ENCODE measurements around the gene L3HYPDH.

Gene L3HYPDH

GRCh38 chr14:59503256-59503655, 19.0 kb upstream of the L3HYPDH start:
- no peaks in the 10 kb centered on the region for H3K27me3 ChIP-seq (ENCODE audit: control insufficient read depth, insufficient read depth, low read length)
- peaks cover 26% of the 10 kb centered on the region for H3K36me3 ChIP-seq (ENCODE audit: control insufficient read depth, low read depth, low read length)
- H3K27ac ChIP-seq (ENCODE audit: low read length): no peak overlapping the region
- no peak overlapping the region for H3K9ac ChIP-seq (ENCODE audit: low read length)
- no peaks in the 10 kb centered on the region for H3K4me1 ChIP-seq (ENCODE audit: control insufficient read depth, low read depth, low read length)
- H3K4me3 ChIP-seq (ENCODE audit: low read length): no peak overlapping the region
- no peaks in the 10 kb centered on the region for H3K9me3 ChIP-seq (ENCODE audit: control insufficient read depth, low read depth, low read length)

GRCh38 chr14:59500732-59501131, 16.5 kb upstream of the L3HYPDH start:
- no peak overlapping the region for H3K9ac ChIP-seq (ENCODE audit: low read length)
- no peak overlapping the region for H3K27ac ChIP-seq (ENCODE audit: low read length)
- H3K36me3 ChIP-seq (ENCODE audit: control insufficient read depth, low read depth, low read length): peaks cover 43% of the 10 kb centered on the region
- no peaks in the 10 kb centered on the region for H3K27me3 ChIP-seq (ENCODE audit: control insufficient read depth, insufficient read depth, low read length)
- H3K4me3 ChIP-seq (ENCODE audit: low read length): no peak overlapping the region
- H3K9me3 ChIP-seq (ENCODE audit: control insufficient read depth, low read depth, low read length): no peaks in the 10 kb centered on the region
- no peaks in the 10 kb centered on the region for H3K4me1 ChIP-seq (ENCODE audit: control insufficient read depth, low read depth, low read length)

GRCh38 chr14:59492384-59492783, 8.2 kb upstream of the L3HYPDH start:
- H3K4me3 ChIP-seq (ENCODE audit: low read length): no peak overlapping the region
- no peak overlapping the region for H3K9ac ChIP-seq (ENCODE audit: low read length)
- H3K36me3 ChIP-seq (ENCODE audit: control insufficient read depth, low read depth, low read length): peaks cover 74% of the 10 kb centered on the region
- H3K27ac ChIP-seq (ENCODE audit: low read length): no peak overlapping the region
- no peaks in the 10 kb centered on the region for H3K27me3 ChIP-seq (ENCODE audit: control insufficient read depth, insufficient read depth, low read length)
- no peaks in the 10 kb centered on the region for H3K4me1 ChIP-seq (ENCODE audit: control insufficient read depth, low read depth, low read length)
- no peaks in the 10 kb centered on the region for H3K9me3 ChIP-seq (ENCODE audit: control insufficient read depth, low read depth, low read length)

- peaks cover 63% of the 10 kb centered on the region for H3K36me3 ChIP-seq (ENCODE audit: control insufficient read depth, low read depth, low read length)
Measured at GRCh38 chr14:59490756-59491155, 6.5 kb upstream of the L3HYPDH start.

GRCh38 chr14:59484639-59485175, 499 bp upstream of the L3HYPDH start:
- peak overlapping the region; percentile 85 for H3K9ac ChIP-seq (ENCODE audit: low read length)
- peak overlapping the region; percentile 82 for H3K4me3 ChIP-seq (ENCODE audit: low read length)
- H3K4me1 ChIP-seq (ENCODE audit: control insufficient read depth, low read depth, low read length): peaks cover 14% of the 10 kb centered on the region
- H3K9me3 ChIP-seq (ENCODE audit: control insufficient read depth, low read depth, low read length): no peaks in the 10 kb centered on the region
- H3K27ac ChIP-seq (ENCODE audit: low read length): peak overlapping the region; percentile 76
- no peaks in the 10 kb centered on the region for H3K27me3 ChIP-seq (ENCODE audit: control insufficient read depth, insufficient read depth, low read length)
- H3K36me3 ChIP-seq (ENCODE audit: control insufficient read depth, low read depth, low read length): peaks cover 21% of the 10 kb centered on the region

More at GRCh38 chr14:59490756-59491155, 6.5 kb upstream of the L3HYPDH start:
- Histone ChIP-seq H3K9me3 (ENCODE audit: control insufficient read depth, low read depth, low read length) (no peaks in the 10 kb centered on the region), H3K4me1 (ENCODE audit: control insufficient read depth, low read depth, low read length) (no peaks in the 10 kb centered on the region), H3K27ac (ENCODE audit: low read length) (no peak overlapping the region), H3K9ac (ENCODE audit: low read length) (no peak overlapping the region), H3K27me3 (ENCODE audit: control insufficient read depth, insufficient read depth, low read length) (no peaks in the 10 kb centered on the region), H3K4me3 (ENCODE audit: low read length) (no peak overlapping the region)

- Histone ChIP-seq H3K27me3 (ENCODE audit: control insufficient read depth, insufficient read depth, low read length) (no peaks in the 10 kb centered on the region), H3K4me3 (ENCODE audit: low read length) (peak overlapping the region; percentile 82), H3K27ac (ENCODE audit: low read length) (peak overlapping the region; percentile 57)
Measured at GRCh38 chr14:59483363-59483762, 845 bp downstream of the L3HYPDH start.

GRCh38 chr14:59482541-59483331, 1.5 kb downstream of the L3HYPDH start:
- no peaks in the 10 kb centered on the region for H3K27me3 ChIP-seq (ENCODE audit: control insufficient read depth, insufficient read depth, low read length)
- H3K9ac ChIP-seq (ENCODE audit: low read length): peak overlapping the region; percentile 85
- H3K4me3 ChIP-seq (ENCODE audit: low read length): peak overlapping the region; percentile 82
- no peak overlapping the region for H3K27ac ChIP-seq (ENCODE audit: low read length)
- peaks cover 14% of the 10 kb centered on the region for H3K4me1 ChIP-seq (ENCODE audit: control insufficient read depth, low read depth, low read length)
- peaks cover 12% of the 10 kb centered on the region for H3K36me3 ChIP-seq (ENCODE audit: control insufficient read depth, low read depth, low read length)
- no peaks in the 10 kb centered on the region for H3K9me3 ChIP-seq (ENCODE audit: control insufficient read depth, low read depth, low read length)

More at GRCh38 chr14:59483363-59483762, 845 bp downstream of the L3HYPDH start:
- Histone ChIP-seq H3K4me1 (ENCODE audit: control insufficient read depth, low read depth, low read length) (peaks cover 14% of the 10 kb centered on the region), H3K36me3 (ENCODE audit: control insufficient read depth, low read depth, low read length) (peaks cover 17% of the 10 kb centered on the region), H3K9me3 (ENCODE audit: control insufficient read depth, low read depth, low read length) (no peaks in the 10 kb centered on the region), H3K9ac (ENCODE audit: low read length) (peak overlapping the region; percentile 85)

- Histone ChIP-seq H3K27me3 (ENCODE audit: control insufficient read depth, insufficient read depth, low read length) (no peaks in the 10 kb centered on the region), H3K9ac (ENCODE audit: low read length) (no peak overlapping the region), H3K4me1 (ENCODE audit: control insufficient read depth, low read depth, low read length) (peaks cover 14% of the 10 kb centered on the region), H3K4me3 (ENCODE audit: low read length) (peak overlapping the region; percentile 82), H3K36me3 (ENCODE audit: control insufficient read depth, low read depth, low read length) (peaks cover 8% of the 10 kb centered on the region), H3K9me3 (ENCODE audit: control insufficient read depth, low read depth, low read length) (no peaks in the 10 kb centered on the region), H3K27ac (ENCODE audit: low read length) (no peak overlapping the region)
Measured at GRCh38 chr14:59481871-59482540, 2.2 kb downstream of the L3HYPDH start.

- no peak overlapping the region for H3K4me3 ChIP-seq (ENCODE audit: low read length)
- H3K4me1 ChIP-seq (ENCODE audit: control insufficient read depth, low read depth, low read length): peaks cover 14% of the 10 kb centered on the region
- H3K27ac ChIP-seq (ENCODE audit: low read length): no peak overlapping the region
Measured at GRCh38 chr14:59481407-59481806, 2.8 kb downstream of the L3HYPDH start.

GRCh38 chr14:59480166-59480565, 4.0 kb downstream of the L3HYPDH start:
- Histone ChIP-seq H3K36me3 (ENCODE audit: control insufficient read depth, low read depth, low read length) (peaks cover 27% of the 10 kb centered on the region), H3K9me3 (ENCODE audit: control insufficient read depth, low read depth, low read length) (no peaks in the 10 kb centered on the region), H3K4me1 (ENCODE audit: control insufficient read depth, low read depth, low read length) (peaks cover 12% of the 10 kb centered on the region), H3K9ac (ENCODE audit: low read length) (no peak overlapping the region), H3K4me3 (ENCODE audit: low read length) (no peak overlapping the region), H3K27me3 (ENCODE audit: control insufficient read depth, insufficient read depth, low read length) (no peaks in the 10 kb centered on the region), H3K27ac (ENCODE audit: low read length) (no peak overlapping the region)

More at GRCh38 chr14:59481407-59481806, 2.8 kb downstream of the L3HYPDH start:
- no peak overlapping the region for H3K9ac ChIP-seq (ENCODE audit: low read length)
- no peaks in the 10 kb centered on the region for H3K9me3 ChIP-seq (ENCODE audit: control insufficient read depth, low read depth, low read length)
- no peaks in the 10 kb centered on the region for H3K27me3 ChIP-seq (ENCODE audit: control insufficient read depth, insufficient read depth, low read length)
- H3K36me3 ChIP-seq (ENCODE audit: control insufficient read depth, low read depth, low read length): peaks cover 14% of the 10 kb centered on the region

- Histone ChIP-seq H3K27me3 (ENCODE audit: control insufficient read depth, insufficient read depth, low read length) (no peaks in the 10 kb centered on the region), H3K36me3 (ENCODE audit: control insufficient read depth, low read depth, low read length) (peaks cover 41% of the 10 kb centered on the region), H3K4me1 (ENCODE audit: control insufficient read depth, low read depth, low read length) (peaks cover 11% of the 10 kb centered on the region), H3K9ac (ENCODE audit: low read length) (no peak overlapping the region), H3K9me3 (ENCODE audit: control insufficient read depth, low read depth, low read length) (no peaks in the 10 kb centered on the region), H3K27ac (ENCODE audit: low read length) (no peak overlapping the region), H3K4me3 (ENCODE audit: low read length) (no peak overlapping the region)
Measured at GRCh38 chr14:59478540-59478939, 5.7 kb downstream of the L3HYPDH start.

All from iPS-18a (cell line).